G401.6 (cell line): ENCODE measurements around the gene ADCYAP1R1.

Experiments
- FAIRE-seq: peaks from 2 replicates; lab custom pipeline; 2012; peaks lifted over from hg19 to GRCh38; lab: Jason Lieb, UNC

The ADCYAP1R1 gene

GRCh38 chr7:31051598-31052486 is at the start of gene ADCYAP1R1:
Gene ADCYAP1R1 (plus strand): TSS chr7:31052308. CDS start chr7:31063265, 10,957 bp downstream.
- no peak for FAIRE-seq

GRCh38 chr7:31003097-31003496 is 49.0 kb upstream of the ADCYAP1R1 start:
- no peak for FAIRE-seq

GRCh38 chr7:31003721-31004120 is 48.4 kb upstream of the ADCYAP1R1 start:
- no peak for FAIRE-seq

- FAIRE-seq = no peak
Measured at GRCh38 chr7:31004393-31004792, 47.7 kb upstream of the ADCYAP1R1 start.

GRCh38 chr7:31006857-31007256 is 45.3 kb upstream of the ADCYAP1R1 start:
- FAIRE-seq = no peak

- no peak for FAIRE-seq
Measured at GRCh38 chr7:31007634-31008033, 44.5 kb upstream of the ADCYAP1R1 start.

GRCh38 chr7:31014826-31015225 is 37.3 kb upstream of the ADCYAP1R1 start:
- no peak for FAIRE-seq

- FAIRE-seq = no peak
Measured at GRCh38 chr7:31017032-31017675, 35.0 kb upstream of the ADCYAP1R1 start.

GRCh38 chr7:31017721-31018120 is 34.4 kb upstream of the ADCYAP1R1 start:
- no peak for FAIRE-seq

GRCh38 chr7:31019509-31019908 is 32.6 kb upstream of the ADCYAP1R1 start:
- FAIRE-seq = no peak

GRCh38 chr7:31020161-31020560 is 31.9 kb upstream of the ADCYAP1R1 start:
- FAIRE-seq = no peak

- no peak for FAIRE-seq
Measured at GRCh38 chr7:31020652-31021051, 31.5 kb upstream of the ADCYAP1R1 start.

- FAIRE-seq = no peak
Measured at GRCh38 chr7:31022117-31022516, 30.0 kb upstream of the ADCYAP1R1 start.

GRCh38 chr7:31022726-31023125 is 29.4 kb upstream of the ADCYAP1R1 start:
- FAIRE-seq = no peak

GRCh38 chr7:31023877-31024276 is 28.2 kb upstream of the ADCYAP1R1 start:
- FAIRE-seq = no peak

- FAIRE-seq = no peak
Measured at GRCh38 chr7:31027161-31027965, 24.7 kb upstream of the ADCYAP1R1 start.

- no peak for FAIRE-seq
Measured at GRCh38 chr7:31028006-31028405, 24.1 kb upstream of the ADCYAP1R1 start.

GRCh38 chr7:31028417-31028992 is 23.6 kb upstream of the ADCYAP1R1 start:
- no peak for FAIRE-seq

GRCh38 chr7:31029251-31030042 is 22.7 kb upstream of the ADCYAP1R1 start:
- FAIRE-seq = no peak

- FAIRE-seq = no peak
Measured at GRCh38 chr7:31033674-31034300, 18.3 kb upstream of the ADCYAP1R1 start.

- FAIRE-seq = no peak
Measured at GRCh38 chr7:31036924-31037323, 15.2 kb upstream of the ADCYAP1R1 start.
